Mesenchymal stem cell (in vitro differentiated cells and primary cell): ENCODE data around the gene EXOSC1.
A peak's percentile ranks its signal among the peaks of the same experiment; 100 is the strongest.

Experiments used
- DNase-seq: peaks from one replicate; pipeline ENCODE4 v3.0.0-alpha.2; 2013
- H2AFZ ChIP-seq: one replicate; pipeline ENCODE4 v1.6.1; 2013; ENCODE audit warnings: low read depth, mild to moderate bottlenecking, control low read depth, inconsistent platforms, low read length, moderate library complexity
- H2AK5ac ChIP-seq: 2 replicates; pipeline ENCODE4 v1.6.1; 2013; ENCODE audit warnings: low read length, moderate library complexity, mild to moderate bottlenecking, inconsistent platforms; ENCODE audit not compliant: severe bottlenecking
- H2BK120ac ChIP-seq: one replicate; pipeline ENCODE4 v1.6.1; 2013; ENCODE audit warnings: low read depth, mild to moderate bottlenecking, inconsistent platforms, low read length, moderate library complexity
- H2BK12ac ChIP-seq, 2 experiments: one replicate each; pipeline ENCODE4 v1.6.1; 2013; ENCODE audit warnings: inconsistent platforms in 2 of 2, low read length in 2 of 2, mild to moderate bottlenecking in 2 of 2, moderate library complexity in 2 of 2, control low read depth in 1 of 2
- H2BK15ac ChIP-seq: one replicate; pipeline ENCODE4 v1.6.1; 2013; ENCODE audit warnings: mild to moderate bottlenecking, low read depth, inconsistent platforms; ENCODE audit not compliant: poor library complexity, severe bottlenecking
- H2BK5ac ChIP-seq: 2 replicates; pipeline ENCODE4 v1.6.1; 2013; ENCODE audit warnings: low read depth, mild to moderate bottlenecking, low read length, control low read depth, inconsistent platforms; ENCODE audit not compliant: poor library complexity, severe bottlenecking
- H3K14ac ChIP-seq, 2 experiments: one replicate each; pipeline ENCODE4 v1.6.1; 2013; ENCODE audit warnings: inconsistent platforms in 2 of 2, low read length in 2 of 2, control low read depth in 1 of 2, mild to moderate bottlenecking in 1 of 2, moderate library complexity in 1 of 2
- H3K18ac ChIP-seq, 2 experiments: one replicate each; pipeline ENCODE4 v1.6.1; 2013; ENCODE audit warnings: inconsistent platforms in 2 of 2, low read length in 2 of 2, control low read depth in 1 of 2, low read depth in 1 of 2, mild to moderate bottlenecking in 1 of 2
- H3K23ac ChIP-seq, 2 experiments: one replicate each; pipeline ENCODE4 v1.6.1; 2013; ENCODE audit warnings: inconsistent platforms in 2 of 2, low read length in 2 of 2, mild to moderate bottlenecking in 2 of 2, moderate library complexity in 2 of 2, control low read depth in 1 of 2
- H3K27ac ChIP-seq: 2 replicates; pipeline ENCODE4 v1.5.1; 2013; ENCODE audit warnings: mild to moderate bottlenecking, moderate library complexity, low read length, control low read depth, inconsistent platforms; ENCODE audit not compliant: poor library complexity, severe bottlenecking
- H3K27me3 ChIP-seq, 2 experiments: 2 replicates each; pipeline versions ENCODE4 v1.6.1 to v1.7.0; 2013; ENCODE audit warnings: low read length in 2 of 2, mild to moderate bottlenecking in 2 of 2, moderate library complexity in 2 of 2, control low read depth in 1 of 2, inconsistent platforms in 1 of 2; ENCODE audit not compliant: control insufficient read depth in 1 of 2, insufficient read depth in 1 of 2
- H3K36me3 ChIP-seq, 2 experiments: 2 replicates each; pipeline versions ENCODE4 v1.6.1 to v1.7.0; 2013; ENCODE audit warnings: low read length in 2 of 2, control low read depth in 1 of 2, inconsistent platforms in 1 of 2, low read depth in 1 of 2, mild to moderate bottlenecking in 1 of 2; ENCODE audit not compliant: insufficient read depth in 2 of 2, control insufficient read depth in 1 of 2
- H3K4ac ChIP-seq, 2 experiments: one replicate each; pipeline ENCODE4 v1.6.1; 2013; ENCODE audit warnings: inconsistent platforms in 2 of 2, low read length in 2 of 2, mild to moderate bottlenecking in 2 of 2, moderate library complexity in 2 of 2, control low read depth in 1 of 2, low read depth in 1 of 2
- H3K4me1 ChIP-seq: 2 replicates; pipeline ENCODE4 v1.6.1; 2013; ENCODE audit warnings: low read depth, low read length, control low read depth; ENCODE audit not compliant: control insufficient read depth, insufficient read depth
- H3K4me2 ChIP-seq: 2 replicates; pipeline ENCODE4 v1.6.1; 2013; ENCODE audit warnings: low read length, mild to moderate bottlenecking, inconsistent platforms; ENCODE audit not compliant: poor library complexity, severe bottlenecking
- H3K4me3 ChIP-seq, 2 experiments: 2 replicates each; pipeline versions ENCODE4 v1.5.1 to v1.7.0; 2013; ENCODE audit warnings: low read length in 2 of 2, mild to moderate bottlenecking in 2 of 2, control low read depth in 1 of 2, low read depth in 1 of 2; ENCODE audit not compliant: insufficient read depth in 1 of 2
- H3K79me1 ChIP-seq: replicated peaks from 2 replicates; pipeline ENCODE4 v1.6.1; 2013; ENCODE audit warnings: mild to moderate bottlenecking, control low read depth, low read length, inconsistent platforms; ENCODE audit not compliant: poor library complexity, severe bottlenecking
- H3K9ac ChIP-seq: 2 replicates; pipeline ENCODE4 v1.7.0; 2013; ENCODE audit warnings: mild to moderate bottlenecking, low read length, moderate library complexity
- H3K9me3 ChIP-seq: 2 replicates; pipeline ENCODE4 v1.7.0; 2013; ENCODE audit warnings: mild to moderate bottlenecking, low read length; ENCODE audit not compliant: control insufficient read depth
- H4K8ac ChIP-seq: one replicate; pipeline ENCODE4 v1.6.1; 2013; ENCODE audit warnings: inconsistent platforms, mild to moderate bottlenecking, low read length, moderate library complexity
- H4K91ac ChIP-seq: one replicate; pipeline ENCODE4 v1.6.1; 2013; ENCODE audit warnings: mild to moderate bottlenecking, low read length, inconsistent platforms
- WGBS: methylation state at CpG from one replicate; pipeline ENCODE4 v1.1.7; 2013; ENCODE audit warnings: mixed read lengths; 5-methylcytosine and 5-hydroxymethylcytosine counted together

Gene EXOSC1

DNA sequence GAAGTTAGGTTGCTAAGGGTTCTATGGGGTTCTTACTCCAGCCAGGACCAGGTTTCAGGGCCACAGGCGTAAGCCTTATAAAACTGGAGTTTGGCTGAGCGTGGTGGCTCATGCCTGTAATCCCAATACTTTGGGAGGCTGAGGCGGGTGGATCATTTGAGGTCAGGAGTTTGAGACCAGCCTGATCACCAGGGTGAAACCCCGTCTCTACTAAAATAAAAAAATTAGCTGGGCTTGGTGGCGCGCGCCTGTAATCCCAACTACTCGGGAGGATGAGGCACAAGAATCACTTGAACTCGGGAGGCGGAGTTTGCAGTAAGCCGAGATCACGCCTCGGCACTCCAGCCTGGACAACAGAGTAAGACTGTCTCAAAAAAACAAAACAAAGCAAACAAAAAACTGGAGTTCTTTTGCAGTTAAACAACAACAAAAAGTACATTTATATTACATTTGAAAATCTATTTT, 44.3 kb downstream of the EXOSC1 start:
- H4K8ac ChIP-seq = peak overlapping the region; percentile 74
- 82% methylated on average over 13 of the region's 13 CpGs for WGBS
- peaks cover 5% of the 10 kb centered on the region for H3K4me1 ChIP-seq

DNA sequence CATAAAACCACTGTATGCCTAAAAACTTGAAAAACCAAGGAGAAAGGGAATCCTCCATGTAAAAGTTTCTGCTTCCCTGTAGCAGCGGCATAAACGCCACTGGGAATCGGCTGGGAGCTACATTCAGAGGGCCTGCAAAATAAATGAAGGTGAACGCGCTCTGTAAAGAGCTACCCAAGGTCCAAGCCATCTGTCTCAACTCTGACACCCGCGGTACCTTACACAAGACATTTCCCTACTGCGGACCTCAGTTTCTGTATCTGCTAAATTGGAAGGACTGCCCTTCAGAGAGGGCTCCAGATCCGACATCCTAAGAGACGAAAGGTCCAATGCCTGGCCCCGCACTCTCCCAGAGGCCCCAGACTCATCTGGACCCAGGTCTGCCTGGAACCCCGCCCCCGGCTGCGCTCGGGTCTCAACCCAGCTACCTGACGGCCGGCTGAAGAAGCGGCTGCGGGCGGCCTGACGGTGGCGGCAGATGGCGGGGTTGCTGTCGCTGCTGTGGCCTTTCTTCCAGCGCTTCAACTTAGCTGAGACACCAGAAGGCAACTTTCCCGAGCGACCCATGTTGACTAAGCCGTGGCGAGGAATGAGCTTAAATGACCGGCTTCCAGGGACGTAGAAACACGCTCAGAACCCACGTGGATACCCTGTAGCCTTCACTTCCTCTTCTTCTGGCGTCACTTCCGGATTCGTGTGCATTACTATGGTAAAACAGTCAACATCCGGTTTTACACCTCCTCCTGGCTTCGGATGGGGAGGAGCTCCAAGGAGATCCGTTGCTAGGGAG, 44.9 kb downstream of the EXOSC1 start, which contains the start of gene RRP12:
Gene RRP12 (minus strand): TSS at position 676 of the 790 bp plus-strand sequence. CDS start 109 bp downstream, at position 567.
- H3K9me3 ChIP-seq = no peaks in the 10 kb centered on the region
- no peak within 1 kb of the TSS for H2BK120ac ChIP-seq
- peaks cover 10 to 17% of the 10 kb centered on the region in 2 experiments for H3K36me3 ChIP-seq
- no peak within 1 kb of the TSS for H3K23ac ChIP-seq
- peak within 1 kb of the TSS; percentile 95 for H3K4me2 ChIP-seq
- H2BK5ac ChIP-seq = peak within 1 kb of the TSS; percentile 15
- H3K4me3 ChIP-seq = peak within 1 kb of the TSS; percentile 90 to 93
- H3K4ac ChIP-seq = no peak within 1 kb of the TSS
- DNase-seq = peak; percentile 100
- no peak within 1 kb of the TSS for H3K14ac ChIP-seq
- WGBS = under 1% methylated on average over 39 of the region's 39 CpGs
- H2BK12ac ChIP-seq = no peak within 1 kb of the TSS
- peak within 1 kb of the TSS; percentile 74 for H4K8ac ChIP-seq
- peaks cover 13% of the 10 kb centered on the region for H3K79me1 ChIP-seq
- peak within 1 kb of the TSS; percentile 96 for H3K9ac ChIP-seq
- H3K4me1 ChIP-seq = peaks cover 5% of the 10 kb centered on the region
- no peak within 1 kb of the TSS for H4K91ac ChIP-seq
- peak within 1 kb of the TSS; percentile 97 for H2AFZ ChIP-seq
- no peaks in the 10 kb centered on the region for H3K27me3 ChIP-seq
- H3K27ac ChIP-seq = peak within 1 kb of the TSS; percentile 38
- no peak within 1 kb of the TSS for H2AK5ac ChIP-seq
- H3K18ac ChIP-seq = peak within 1 kb of the TSS; percentile 43 to 87
- peak within 1 kb of the TSS; percentile 21 for H2BK15ac ChIP-seq

More for the DNA sequence above, 44.3 kb downstream of the EXOSC1 start:
- no peak overlapping the region for H2AFZ ChIP-seq
- H2BK15ac ChIP-seq = no peak overlapping the region
- no peak overlapping the region for H3K14ac ChIP-seq
- no peak overlapping the region for H2BK5ac ChIP-seq
- peaks cover 8% of the 10 kb centered on the region for H3K79me1 ChIP-seq
- H3K27me3 ChIP-seq = no peaks in the 10 kb centered on the region
- H3K4ac ChIP-seq = no peak overlapping the region
- H3K4me3 ChIP-seq = peak overlapping the region in 1 of 2 experiments; percentile 90
- no peak overlapping the region for H2AK5ac ChIP-seq
- no peak overlapping the region for H2BK120ac ChIP-seq
- DNase-seq = no peak
- H3K18ac ChIP-seq = peak overlapping the region; percentile 43 to 87
- H3K36me3 ChIP-seq = peaks cover 6 to 11% of the 10 kb centered on the region in 2 experiments
- H3K27ac ChIP-seq = no peak overlapping the region
- H3K9ac ChIP-seq = peak overlapping the region; percentile 96
- H4K91ac ChIP-seq = no peak overlapping the region
- no peaks in the 10 kb centered on the region for H3K9me3 ChIP-seq
- no peak overlapping the region for H2BK12ac ChIP-seq
- no peak overlapping the region for H3K23ac ChIP-seq
- H3K4me2 ChIP-seq = peak overlapping the region; percentile 6

DNA sequence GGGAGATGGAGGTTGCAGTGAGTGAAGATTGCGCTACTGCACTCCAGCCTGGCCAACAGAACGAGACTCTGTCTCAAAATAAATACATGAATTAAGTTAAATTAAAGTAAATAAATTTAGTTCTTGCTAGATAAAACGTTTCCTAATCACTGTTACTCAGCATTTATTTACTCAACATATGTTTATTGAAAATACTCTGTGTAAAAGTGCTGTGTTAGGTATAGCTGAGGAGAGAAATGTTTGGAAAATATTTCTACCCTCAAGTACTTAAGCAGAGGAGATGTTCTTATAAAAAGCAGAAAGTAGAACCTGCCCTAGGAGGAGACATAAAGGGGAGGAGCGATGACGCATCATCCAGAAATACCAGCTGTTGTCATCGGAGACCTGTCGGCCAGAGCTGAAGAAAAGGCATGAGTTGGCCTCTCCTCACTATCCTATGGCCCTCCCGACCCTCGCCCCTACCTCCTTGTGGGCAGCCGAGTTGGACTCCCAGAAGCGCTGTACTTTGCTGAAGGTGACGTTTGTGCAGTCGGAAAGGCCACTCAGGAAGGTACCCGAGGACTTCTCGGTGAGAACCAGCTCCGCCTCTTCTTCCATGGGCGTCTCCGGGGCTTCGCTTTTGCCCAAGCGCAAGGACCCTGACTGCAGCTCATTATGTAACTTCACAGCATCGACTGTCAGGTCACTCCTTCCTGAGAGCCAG, 45.8 kb downstream of the EXOSC1 start:
- H3K27me3 ChIP-seq = no peaks in the 10 kb centered on the region
- H2BK12ac ChIP-seq = no peak overlapping the region
- WGBS = 19% methylated on average over 18 of the region's 21 CpGs
- no peak overlapping the region for H3K4ac ChIP-seq
- H3K27ac ChIP-seq = peak overlapping the region; percentile 38
- peak overlapping the region; percentile 90 to 93 for H3K4me3 ChIP-seq
- peak overlapping the region in 1 of 2 experiments; percentile 11 for H3K18ac ChIP-seq
- H3K36me3 ChIP-seq = peaks cover 18 to 21% of the 10 kb centered on the region in 2 experiments
- H4K8ac ChIP-seq = peak overlapping the region; percentile 19
- peak overlapping the region; percentile 15 for H2BK5ac ChIP-seq
- peaks cover 5% of the 10 kb centered on the region for H3K4me1 ChIP-seq
- no peak overlapping the region for H4K91ac ChIP-seq
- DNase-seq = peak; percentile 92
- no peak overlapping the region for H2BK15ac ChIP-seq
- peak overlapping the region; percentile 76 for H2AFZ ChIP-seq
- no peaks in the 10 kb centered on the region for H3K9me3 ChIP-seq
- H2AK5ac ChIP-seq = no peak overlapping the region
- no peak overlapping the region for H3K23ac ChIP-seq
- no peak overlapping the region for H3K14ac ChIP-seq
- peak overlapping the region; percentile 95 for H3K4me2 ChIP-seq
- no peak overlapping the region for H2BK120ac ChIP-seq
- H3K9ac ChIP-seq = peak overlapping the region; percentile 96
- peaks cover 13% of the 10 kb centered on the region for H3K79me1 ChIP-seq

DNA sequence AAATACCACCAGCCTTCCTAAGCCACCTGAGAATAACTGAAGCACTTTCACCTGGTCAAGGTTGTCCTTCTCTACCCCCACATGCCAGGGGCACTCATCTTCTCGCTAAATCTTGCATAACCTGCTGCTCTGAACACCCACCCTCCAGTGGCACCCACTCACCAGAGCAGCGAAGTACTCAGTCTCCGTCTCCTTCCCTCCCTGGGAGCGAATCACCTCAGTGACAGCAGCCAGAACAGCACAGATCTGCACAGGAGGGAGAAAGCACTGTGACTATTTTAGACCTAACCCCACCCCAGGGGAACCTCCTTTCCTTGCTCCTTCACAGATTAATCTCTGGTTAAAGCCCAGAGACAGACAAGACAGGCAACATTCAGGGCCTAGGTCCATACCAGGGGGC, 49.8 kb downstream of the EXOSC1 start:
- H2BK5ac ChIP-seq = no peak overlapping the region
- no peak overlapping the region for H3K27ac ChIP-seq
- peaks cover 15% of the 10 kb centered on the region for H3K79me1 ChIP-seq
- H3K27me3 ChIP-seq = no peaks in the 10 kb centered on the region
- no peak overlapping the region for H3K23ac ChIP-seq
- no peak overlapping the region for H3K4me2 ChIP-seq
- H2BK120ac ChIP-seq = no peak overlapping the region
- H2BK12ac ChIP-seq = no peak overlapping the region
- H2AFZ ChIP-seq = no peak overlapping the region
- H4K8ac ChIP-seq = no peak overlapping the region
- no peak overlapping the region for H2AK5ac ChIP-seq
- H3K18ac ChIP-seq = no peak overlapping the region
- 83% methylated on average over 4 of the region's 4 CpGs for WGBS
- H3K9ac ChIP-seq = no peak overlapping the region
- peaks cover 2% of the 10 kb centered on the region for H3K4me1 ChIP-seq
- no peak overlapping the region for H3K4ac ChIP-seq
- H3K14ac ChIP-seq = no peak overlapping the region
- no peaks in the 10 kb centered on the region for H3K9me3 ChIP-seq
- no peak overlapping the region for H2BK15ac ChIP-seq
- H3K36me3 ChIP-seq = peaks cover 37 to 40% of the 10 kb centered on the region in 2 experiments
- no peak overlapping the region for H4K91ac ChIP-seq
- no peak overlapping the region for H3K4me3 ChIP-seq
- DNase-seq = peak; percentile 37
